Fibroblast of peridontal ligament (primary cell): ENCODE measurements around the gene PFDN5.
A peak's percentile ranks its signal among the peaks of the same experiment; 100 is the strongest.
"Not testable (repeated sequence)": the region's sequence is repeated elsewhere in the genome, so short reads cannot be mapped to it uniquely, and the experiment has no call there.

ENCODE experiments used
- DNase-seq: peaks from one replicate; pipeline ENCODE4 v3.0.0-alpha.2; 2010; ENCODE audit errors: extremely low read depth

Gene PFDN5

DNA sequence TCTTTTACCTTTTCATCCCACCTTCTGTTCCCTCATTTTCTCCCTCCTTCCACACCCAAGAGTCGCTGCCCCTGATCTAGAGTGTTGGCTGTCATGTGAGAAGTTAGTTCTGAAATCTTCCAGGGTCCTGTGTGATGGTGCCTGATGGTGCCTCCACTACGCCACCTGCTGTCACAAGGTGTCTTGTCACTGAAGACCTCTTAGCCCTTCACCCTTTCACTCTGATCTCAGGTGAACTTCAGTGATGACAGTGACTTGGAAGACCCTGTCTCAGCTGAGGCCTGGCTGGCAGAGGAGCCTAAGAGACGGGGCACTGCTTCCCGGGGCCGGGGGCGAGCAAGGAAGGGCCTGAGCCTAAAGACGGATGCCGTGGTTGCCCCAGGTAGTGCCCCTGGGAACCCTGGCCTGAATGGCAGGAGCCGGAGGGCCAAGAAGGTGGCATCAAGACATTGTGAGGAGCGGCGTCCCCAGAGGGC lies 7.6 kb upstream of the PFDN5 start:
- DNase-seq = peak; percentile 77

- DNase-seq = no peak
Measured at GRCh38 chr12:53288322-53288721, 7.0 kb upstream of the PFDN5 start.

DNA sequence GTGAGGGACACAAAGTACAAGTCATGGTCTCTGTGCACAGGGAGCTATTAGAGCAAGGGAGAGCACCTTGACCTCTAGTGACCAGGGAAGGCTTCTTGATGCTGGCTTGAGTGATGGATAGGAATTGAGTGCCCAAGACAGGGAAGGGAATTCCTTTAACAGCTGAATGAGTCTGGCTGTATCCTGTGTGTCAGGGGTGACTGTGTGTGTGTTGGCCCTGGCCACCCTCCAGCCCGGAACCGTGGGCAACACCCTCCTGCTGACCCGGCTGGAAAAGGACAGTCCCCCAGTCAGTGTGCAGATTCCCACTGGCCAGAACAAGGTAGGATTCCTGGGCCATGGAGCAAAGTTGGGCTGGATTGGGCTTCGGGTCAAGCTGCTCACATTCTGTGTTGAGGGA lies 5.5 kb upstream of the PFDN5 start:
- DNase-seq = peak; percentile 15

DNA sequence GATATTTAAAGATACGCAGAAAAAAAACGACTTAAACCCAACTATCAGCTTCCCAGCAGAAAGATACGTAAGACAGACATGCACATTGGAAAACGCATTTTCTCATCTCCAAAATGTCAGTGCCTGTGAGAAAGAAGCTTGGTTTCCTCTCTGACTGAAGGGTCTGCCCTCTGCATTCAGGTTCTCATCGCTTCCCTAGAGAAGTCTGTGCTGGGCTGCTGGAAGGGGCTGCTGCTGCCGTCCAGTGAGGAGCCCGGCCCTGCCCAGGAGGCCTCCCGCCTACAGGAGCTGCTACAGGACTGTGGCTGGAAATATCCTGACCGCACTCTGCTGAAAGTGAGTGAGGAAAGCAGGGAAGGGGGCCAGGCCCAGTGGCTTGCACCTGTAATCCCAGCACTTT lies 4.7 kb upstream of the PFDN5 start:
- peak; percentile 47 for DNase-seq

DNA sequence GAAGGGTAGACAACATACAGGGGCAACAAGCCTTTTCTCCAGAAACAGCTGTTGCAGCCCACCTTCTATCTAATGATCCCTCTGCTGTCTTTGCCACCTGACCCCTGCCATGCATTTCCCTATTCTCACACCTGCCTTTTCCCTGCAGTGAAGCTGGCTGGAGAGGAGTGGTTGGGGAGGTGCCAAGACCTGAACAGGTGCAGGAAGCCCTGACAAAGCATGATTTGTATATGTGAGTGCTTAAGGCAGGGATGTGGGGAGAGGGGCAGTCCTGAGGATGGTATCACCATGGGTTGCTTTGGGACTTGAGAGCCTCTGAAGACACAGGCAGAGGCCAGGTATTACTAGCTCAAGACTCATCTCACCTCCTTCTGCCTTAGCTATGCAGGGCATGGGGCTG lies 2.9 kb upstream of the PFDN5 start:
- DNase-seq = no peak

GRCh38 chr12:53295891-53296219 lies 513 bp downstream of the PFDN5 start:
- no peak for DNase-seq

DNA sequence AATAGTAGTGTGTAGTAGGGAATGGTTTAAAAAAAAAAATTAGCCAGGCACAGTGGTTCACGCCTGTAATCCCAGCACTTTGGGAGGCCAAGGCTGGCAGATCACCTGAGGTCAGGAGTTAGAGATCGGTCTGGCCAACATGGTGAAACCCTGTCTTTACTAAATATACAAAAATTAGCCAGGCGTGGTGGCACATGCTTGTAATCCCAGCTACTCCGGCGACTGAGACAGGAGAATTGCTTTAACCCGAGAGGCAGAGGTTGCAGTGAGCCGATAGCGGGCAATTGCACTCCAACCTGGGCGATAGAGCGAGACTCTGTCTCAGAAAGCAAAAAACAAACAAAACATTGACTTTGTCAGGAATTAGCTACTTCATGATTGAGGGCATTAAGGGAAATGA lies 1.8 kb downstream of the PFDN5 start:
- DNase-seq = not testable (repeated sequence)

DNA sequence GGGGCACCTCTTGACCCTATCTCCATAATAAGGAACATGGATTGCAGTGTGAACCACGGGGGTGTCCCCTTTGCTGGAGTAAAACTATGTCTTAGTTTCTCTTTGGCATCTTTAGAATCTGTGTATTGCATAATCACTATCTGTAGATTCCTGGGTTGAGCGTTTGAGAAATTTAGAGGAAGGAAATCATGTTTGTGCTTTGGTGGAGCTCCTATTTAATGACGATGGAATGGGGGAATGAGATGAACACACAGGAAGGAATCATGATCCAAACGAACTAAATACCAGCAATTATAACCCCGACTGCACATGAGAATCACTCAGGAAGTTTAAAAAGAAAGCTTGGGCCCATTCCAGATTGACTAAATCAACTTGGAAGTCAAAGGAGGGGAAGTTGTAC lies 2.8 kb downstream of the PFDN5 start:
- peak; percentile 97 for DNase-seq

- peak; percentile 83 for DNase-seq
Measured at GRCh38 chr12:53299101-53299453, 3.7 kb downstream of the PFDN5 start.

DNA sequence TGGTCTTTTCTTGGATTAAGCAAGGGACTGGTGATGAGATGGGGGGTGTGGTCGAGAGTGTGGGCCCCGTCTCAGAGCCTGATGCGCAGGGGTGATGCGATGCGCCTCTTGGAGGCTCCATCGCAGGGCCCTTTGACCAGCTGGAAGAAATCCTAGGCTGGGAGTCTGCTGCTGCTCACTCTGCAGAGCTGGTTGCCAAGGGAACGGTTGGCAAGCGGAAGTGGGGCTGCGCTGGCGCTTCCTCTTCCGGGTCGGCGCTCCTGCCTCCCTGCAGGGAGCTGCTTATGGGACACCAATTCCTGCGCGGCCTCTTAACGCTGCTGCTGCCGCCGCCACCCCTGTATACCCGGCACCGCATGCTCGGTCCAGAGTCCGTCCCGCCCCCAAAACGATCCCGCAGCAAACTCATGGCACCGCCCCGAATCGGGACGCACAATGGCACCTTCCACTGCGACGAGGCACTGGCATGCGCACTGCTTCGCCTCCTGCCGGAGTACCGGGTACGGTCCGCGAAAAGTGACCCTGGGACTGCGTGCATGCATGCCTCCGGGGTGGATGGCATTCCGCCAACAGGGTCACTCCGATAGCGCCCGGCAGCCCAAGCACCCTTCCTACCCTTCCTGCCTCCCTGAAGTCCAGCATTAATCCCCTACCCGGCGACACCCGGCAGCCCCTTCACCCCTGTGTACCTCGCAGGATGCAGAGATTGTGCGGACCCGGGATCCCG lies 4.3 kb downstream of the PFDN5 start, which contains the start of gene MYG1:
Gene MYG1 (plus strand): TSS at position 242 of the 727 bp plus-strand sequence. CDS start 43 bp downstream, at position 285.
- peak; percentile 82 for DNase-seq

DNA sequence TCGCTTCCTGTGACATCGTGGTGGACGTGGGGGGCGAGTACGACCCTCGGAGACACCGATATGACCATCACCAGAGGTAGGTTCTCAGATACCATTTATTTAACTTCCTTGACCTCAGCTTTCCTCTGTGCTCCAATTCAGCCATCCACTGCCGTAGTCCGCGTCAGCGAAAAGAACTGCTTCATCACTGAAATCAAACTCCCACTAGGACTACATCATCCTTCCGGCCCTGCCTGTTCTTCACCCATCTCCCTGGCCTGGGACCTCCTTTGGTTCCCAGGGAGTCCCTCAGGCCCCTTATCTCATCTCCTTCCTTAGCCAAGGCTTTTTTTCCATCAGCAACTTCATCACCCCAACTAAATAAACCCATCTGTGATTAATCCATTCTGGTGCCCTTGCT lies 4.8 kb downstream of the PFDN5 start:
- DNase-seq = peak; percentile 57

DNA sequence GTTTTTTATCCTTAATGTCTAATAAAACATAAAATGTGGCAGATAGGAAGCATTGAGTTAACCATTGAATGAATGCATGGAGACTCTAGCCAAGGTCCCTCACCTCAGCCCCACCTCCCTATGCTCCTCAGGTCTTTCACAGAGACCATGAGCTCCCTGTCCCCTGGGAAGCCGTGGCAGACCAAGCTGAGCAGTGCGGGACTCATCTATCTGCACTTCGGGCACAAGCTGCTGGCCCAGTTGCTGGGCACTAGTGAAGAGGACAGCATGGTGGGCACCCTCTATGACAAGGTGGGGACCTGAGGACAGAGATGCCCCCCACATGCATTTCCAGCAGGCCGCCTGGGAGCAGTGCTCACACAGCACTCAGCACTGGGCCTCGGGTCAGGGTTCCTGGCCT lies 7.6 kb downstream of the PFDN5 start:
- DNase-seq = no peak

GRCh38 chr12:53306826-53307225 lies 11.5 kb downstream of the PFDN5 start:
- DNase-seq = no peak

- no peak for DNase-seq
Measured at GRCh38 chr12:53308276-53308675, 12.9 kb downstream of the PFDN5 start.

- DNase-seq = no peak
Measured at GRCh38 chr12:53313996-53314395, 18.7 kb downstream of the PFDN5 start.

DNA sequence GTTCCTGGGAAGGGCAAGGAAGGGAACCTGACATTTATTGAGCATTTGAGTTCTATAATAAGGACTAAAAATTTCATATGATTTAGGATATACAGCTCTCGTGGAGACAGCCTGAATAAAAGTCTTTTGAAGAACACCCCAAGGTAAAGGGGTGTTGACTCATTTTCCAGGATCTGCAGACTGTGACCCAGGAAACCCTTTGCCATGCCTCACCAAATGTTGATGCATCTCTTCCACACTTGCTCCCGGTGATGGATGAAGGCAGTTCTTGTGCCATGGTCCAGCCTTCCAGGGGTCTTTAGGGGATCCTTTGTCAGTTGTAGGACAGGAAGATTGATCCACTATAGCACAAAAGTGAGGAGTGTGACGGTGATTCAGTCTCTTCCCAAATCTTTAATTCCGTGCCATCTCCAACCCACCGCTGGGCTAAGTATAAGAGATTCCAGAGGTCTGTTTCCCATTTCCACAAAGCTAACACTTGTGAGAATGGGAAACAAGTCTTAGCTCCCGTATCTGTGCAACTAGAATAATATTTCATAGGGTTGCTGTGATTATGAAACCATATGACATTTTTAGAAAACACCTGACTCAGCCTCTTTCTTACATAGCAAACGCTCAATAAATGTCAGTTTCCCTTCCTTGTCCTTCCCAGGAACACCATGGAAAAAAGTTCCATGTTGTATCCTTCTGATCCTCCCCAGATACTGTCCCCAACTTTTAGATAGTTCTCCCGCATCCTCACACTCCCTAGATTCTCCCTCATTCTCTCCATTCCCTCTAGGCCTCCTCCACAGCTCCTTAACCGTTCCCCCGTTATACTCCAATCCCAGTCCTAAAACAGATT lies 25.2 kb downstream of the PFDN5 start:
- peak; percentile 45 for DNase-seq

GRCh38 chr12:53324113-53324778 lies 28.9 kb downstream of the PFDN5 start:
- no peak for DNase-seq

DNA sequence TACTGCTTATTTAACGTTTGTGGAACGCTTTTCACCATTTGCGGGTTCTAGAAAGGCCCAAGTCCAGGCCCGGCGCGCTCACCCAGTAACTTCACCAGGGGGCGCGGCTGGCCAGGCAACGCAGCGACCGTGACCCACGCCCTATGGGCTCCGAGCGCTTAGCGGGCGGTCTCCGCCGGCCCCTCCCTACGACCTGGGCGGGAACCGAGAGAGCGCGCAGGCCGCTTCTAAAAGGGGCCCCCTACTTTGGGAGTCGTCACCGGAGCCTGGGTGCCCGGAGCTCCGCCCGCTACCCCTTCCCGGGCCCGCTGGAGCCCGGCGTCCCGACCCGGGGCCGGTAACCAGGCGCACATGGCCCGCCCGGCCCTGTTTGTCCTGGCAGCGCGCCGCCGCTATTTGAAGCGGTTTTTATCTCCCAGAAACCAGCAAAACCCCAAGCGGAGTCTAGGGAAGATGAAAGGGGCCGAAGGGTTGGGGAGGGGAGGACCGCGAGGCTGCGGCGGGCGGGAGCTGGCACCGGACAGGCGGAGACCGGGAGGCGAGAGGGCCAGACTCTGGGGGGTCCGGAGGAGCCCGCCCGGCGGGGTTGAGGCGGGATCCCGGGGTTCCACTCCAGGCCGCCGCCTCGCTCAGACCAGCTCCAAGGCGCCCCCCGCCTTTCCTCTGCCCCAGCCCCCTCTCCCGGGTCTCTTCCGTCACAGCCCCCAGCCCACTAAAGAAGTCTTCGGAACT lies 29.6 kb downstream of the PFDN5 start:
- DNase-seq = peak; percentile 91

- no peak for DNase-seq
Measured at GRCh38 chr12:53325511-53326061, 30.2 kb downstream of the PFDN5 start.

- no peak for DNase-seq
Measured at GRCh38 chr12:53326460-53327185, 31.3 kb downstream of the PFDN5 start.
